ENCODE measurements around the gene FRYL. TPM values are rescaled to one million over a fixed set of nuclear protein-coding genes. Genes with fewer than 3 reads are reported as not detected.

Gene FRYL
- total and polyA plus RNA-seq, 2 of the 13 experiments (the other 11 are each of a cell fraction or from before 2014, with no cell fraction given) = 9.7 to 19.6 TPM

GRCh38 chr4:48575964-48576363 is 204.1 kb downstream of the FRYL start (continued):
- no peak for TF ChIP-seq MAX (IDR thresholded peaks at IDR 0.05)
- no peak for TF ChIP-seq THYN1 (CRISPR knock-in tag; IDR thresholded peaks at IDR 0.05; ENCODE audit: borderline replicate concordance, low read depth)

DNA sequence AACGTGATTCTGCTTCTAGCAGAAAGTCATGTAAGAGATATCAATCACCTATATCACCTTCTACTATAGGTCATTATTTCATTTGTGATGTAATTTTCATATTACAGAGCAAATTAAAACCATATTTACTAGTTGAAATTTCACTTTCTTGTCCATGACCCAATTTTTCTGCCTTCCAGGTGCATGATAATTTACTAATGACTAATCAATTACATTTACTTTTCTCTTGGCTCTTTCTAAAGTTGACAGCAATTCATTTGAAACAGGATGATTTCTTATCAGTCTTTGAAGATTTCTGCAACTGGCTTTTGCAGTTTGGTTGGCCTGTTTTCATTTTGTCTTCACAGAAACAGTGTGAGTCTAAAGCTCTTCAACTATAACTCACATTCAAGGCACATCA is 208.6 kb downstream of the FRYL start:
- H4K20me1 ChIP-seq (ENCODE audit: insufficient read depth, low read length) = no peaks in the 10 kb centered on the region
- H3K36me3 ChIP-seq (replicated peaks in 1 of 2; ENCODE audit: control insufficient read depth in 1 of 2, insufficient read depth in 2 of 2, low read length in 2 of 2) = peaks cover 0 to 34% of the 10 kb centered on the region in 2 experiments; a peak in 3 of 5 replicates
- TF ChIP-seq ZNF619 (CRISPR knock-in tag; IDR thresholded peaks at IDR 0.05) (no peak), PRPF4 (IDR thresholded peaks at IDR 0.05; ENCODE audit: low read depth, low read length, poor library complexity, severe bottlenecking) (no peak), HDAC6 (IDR thresholded peaks at IDR 0.05; ENCODE audit: low read depth, low read length) (no peak), ZBTB1 (CRISPR knock-in tag; IDR thresholded peaks at IDR 0.05; ENCODE audit: borderline replicate concordance) (no peak), MATR3 (CRISPR knock-in tag; IDR thresholded peaks at IDR 0.05) (no peak), RXRA (CRISPR knock-in tag; IDR thresholded peaks at IDR 0.05) (no peak), JUNB (CRISPR knock-in tag; IDR thresholded peaks at IDR 0.05; ENCODE audit: borderline replicate concordance) (no peak), ZNF569 (CRISPR knock-in tag; IDR thresholded peaks at IDR 0.05; ENCODE audit: borderline replicate concordance) (no peak), ZFP41 (CRISPR knock-in tag; IDR thresholded peaks at IDR 0.05; ENCODE audit: borderline replicate concordance) (no peak), TFDP2 (CRISPR knock-in tag; IDR thresholded peaks at IDR 0.05) (no peak), FOXC1 (CRISPR knock-in tag; IDR thresholded peaks at IDR 0.05; ENCODE audit: borderline replicate concordance) (no peak), ZNF570 (CRISPR knock-in tag; IDR thresholded peaks at IDR 0.05; ENCODE audit: borderline replicate concordance) (no peak)
- TF ChIP-seq, protein P1, sequence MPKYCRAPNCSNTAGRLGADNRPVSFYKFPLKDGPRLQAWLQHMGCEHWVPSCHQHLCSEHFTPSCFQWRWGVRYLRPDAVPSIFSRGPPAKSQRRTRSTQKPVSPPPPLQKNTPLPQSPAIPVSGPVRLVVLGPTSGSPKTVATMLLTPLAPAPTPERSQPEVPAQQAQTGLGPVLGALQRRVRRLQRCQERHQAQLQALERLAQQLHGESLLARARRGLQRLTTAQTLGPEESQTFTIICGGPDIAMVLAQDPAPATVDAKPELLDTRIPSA (CRISPR knock-in tag; IDR thresholded peaks at IDR 0.05; ENCODE audit: borderline replicate concordance) = no peak
- TF ChIP-seq, protein P2, sequence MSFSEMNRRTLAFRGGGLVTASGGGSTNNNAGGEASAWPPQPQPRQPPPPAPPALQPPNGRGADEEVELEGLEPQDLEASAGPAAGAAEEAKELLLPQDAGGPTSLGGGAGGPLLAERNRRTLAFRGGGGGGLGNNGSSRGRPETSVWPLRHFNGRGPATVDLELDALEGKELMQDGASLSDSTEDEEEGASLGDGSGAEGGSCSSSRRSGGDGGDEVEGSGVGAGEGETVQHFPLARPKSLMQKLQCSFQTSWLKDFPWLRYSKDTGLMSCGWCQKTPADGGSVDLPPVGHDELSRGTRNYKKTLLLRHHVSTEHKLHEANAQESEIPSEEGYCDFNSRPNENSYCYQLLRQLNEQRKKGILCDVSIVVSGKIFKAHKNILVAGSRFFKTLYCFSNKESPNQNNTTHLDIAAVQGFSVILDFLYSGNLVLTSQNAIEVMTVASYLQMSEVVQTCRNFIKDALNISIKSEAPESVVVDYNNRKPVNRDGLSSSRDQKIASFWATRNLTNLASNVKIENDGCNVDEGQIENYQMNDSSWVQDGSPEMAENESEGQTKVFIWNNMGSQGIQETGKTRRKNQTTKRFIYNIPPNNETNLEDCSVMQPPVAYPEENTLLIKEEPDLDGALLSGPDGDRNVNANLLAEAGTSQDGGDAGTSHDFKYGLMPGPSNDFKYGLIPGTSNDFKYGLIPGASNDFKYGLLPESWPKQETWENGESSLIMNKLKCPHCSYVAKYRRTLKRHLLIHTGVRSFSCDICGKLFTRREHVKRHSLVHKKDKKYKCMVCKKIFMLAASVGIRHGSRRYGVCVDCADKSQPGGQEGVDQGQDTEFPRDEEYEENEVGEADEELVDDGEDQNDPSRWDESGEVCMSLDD (CRISPR knock-in tag; IDR thresholded peaks at IDR 0.05; ENCODE audit: borderline replicate concordance) = no peak
- FAIRE-seq (no peak), DNase-seq (ENCODE audit: low spot score) (no peak), ATAC-seq (no peak)
- H3K9ac ChIP-seq (ENCODE audit: insufficient read depth, low read depth, low read length) = no peak overlapping the region
- H3K9me3 ChIP-seq (ENCODE audit: low read length) = no peaks in the 10 kb centered on the region
- ChIA-PET POLR2A (no interaction called here), CTCF (ENCODE audit: low intra/inter-chr PET ratio, low total read pairs) (no interaction called here)
- no peak overlapping the region for H3K4me3 ChIP-seq (replicated peaks in 1 of 3; ENCODE audit: insufficient read depth in 1 of 3, low read depth in 2 of 3, low read length in 3 of 3)
- no peaks in the 10 kb centered on the region for H3K4me1 ChIP-seq (ENCODE audit: insufficient read depth, low read length)
- no peak overlapping the region for H3K27ac ChIP-seq (ENCODE audit: extremely low read length, insufficient read depth, low read length)
- intact Hi-C loops (cut with micrococcal nuclease; ENCODE audit: unreplicated experiment) (no loop called here), in situ Hi-C loops (cut with HindIII; ENCODE audit: extremely low pct_ligation_motif_present, low pct_unique_long_range_greater_than_20kb) (no loop called here)
- no peak overlapping the region for H2AFZ ChIP-seq (ENCODE audit: low read length)
- H3K79me2 ChIP-seq (ENCODE audit: insufficient read depth, low read length) = no peaks in the 10 kb centered on the region
- H3K4me2 ChIP-seq (ENCODE audit: low read depth, low read length) = no peak overlapping the region
- H3K27me3 ChIP-seq (ENCODE audit: control insufficient read depth in 1 of 2, insufficient read depth in 2 of 2, low read length in 2 of 2) = no peaks in the 10 kb centered on the region
- no TSS peak for BruUV-seq (replicated peaks)
- 93% methylated on average over 1 of the region's 1 CpG for WGBS (ENCODE audit: low lambda C conversion rate)

Measured in HepG2 (cell line).